Measurements from ENCODE around the gene RPF1. TPM values are rescaled to one million over a fixed set of nuclear protein-coding genes. Genes with fewer than 3 reads are reported as not detected.

The RPF1 gene, protein sequence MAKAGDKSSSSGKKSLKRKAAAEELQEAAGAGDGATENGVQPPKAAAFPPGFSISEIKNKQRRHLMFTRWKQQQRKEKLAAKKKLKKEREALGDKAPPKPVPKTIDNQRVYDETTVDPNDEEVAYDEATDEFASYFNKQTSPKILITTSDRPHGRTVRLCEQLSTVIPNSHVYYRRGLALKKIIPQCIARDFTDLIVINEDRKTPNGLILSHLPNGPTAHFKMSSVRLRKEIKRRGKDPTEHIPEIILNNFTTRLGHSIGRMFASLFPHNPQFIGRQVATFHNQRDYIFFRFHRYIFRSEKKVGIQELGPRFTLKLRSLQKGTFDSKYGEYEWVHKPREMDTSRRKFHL
- polyA plus RNA-seq (2011; rRNA removed) (17.1 and 31.1 TPM in 2 replicates), polyA minus RNA-seq (2011; rRNA and poly(A)+ RNA removed) (3.8 and 3.9 TPM in 2 replicates)

DNA sequence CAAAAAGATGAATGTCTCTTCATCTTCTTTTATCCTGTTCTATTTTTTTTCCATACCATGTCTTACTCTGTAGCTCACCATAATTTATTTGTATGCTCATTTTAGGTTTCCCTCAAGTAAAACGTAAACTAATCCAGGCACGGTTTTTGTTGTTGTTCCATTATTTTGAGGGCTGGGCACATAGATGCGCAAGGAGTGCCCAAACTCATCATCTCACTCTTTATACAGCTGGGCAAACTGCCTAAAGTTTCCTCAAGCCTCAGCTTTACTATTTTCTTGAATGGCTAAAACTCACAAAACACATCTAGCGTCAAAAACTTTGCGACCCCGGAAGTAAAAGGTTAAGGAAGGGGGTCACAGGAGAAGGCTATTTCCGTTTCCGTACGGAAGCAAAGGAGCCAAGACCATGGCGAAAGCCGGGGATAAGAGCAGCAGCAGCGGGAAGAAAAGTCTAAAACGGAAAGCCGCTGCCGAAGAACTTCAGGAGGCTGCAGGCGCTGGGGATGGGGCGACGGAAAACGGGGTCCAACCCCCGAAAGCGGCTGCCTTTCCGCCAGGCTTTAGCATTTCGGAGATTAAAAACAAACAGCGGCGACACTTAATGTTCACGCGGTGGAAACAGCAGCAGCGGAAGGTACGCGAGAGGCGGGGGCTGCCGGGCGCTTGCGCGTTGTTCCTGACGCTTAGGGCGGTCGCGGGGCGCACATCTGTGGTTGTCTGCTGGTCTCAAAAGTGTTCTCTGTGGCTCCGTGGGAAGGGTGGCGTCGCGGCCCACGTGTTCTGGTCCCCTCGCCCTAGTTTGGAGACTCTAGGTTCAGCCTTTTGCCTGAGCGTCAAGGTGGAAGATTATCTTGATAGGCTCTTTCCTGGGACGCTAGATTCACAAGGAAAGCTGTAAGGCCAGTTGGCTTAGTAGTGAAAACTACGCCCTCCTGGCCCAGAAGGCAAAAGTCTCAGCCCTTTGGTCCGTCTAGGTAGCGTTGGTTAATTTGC, at the start of gene RPF1:
RPF1 (plus strand) TSS at position 391 of the 993 bp plus-strand sequence; CDS start at position 407, 16 bp downstream.
- ChIA-PET CTCF (interaction anchor here (1.1 to 3.8 kb wide), 6 partner anchors 36 to 274 kb away, joined by 3 to 14 read pairs (median 4); no protein-coding TSS in a partner anchor), POLR2A (interaction anchor here (0.6 to 0.7 kb wide), 2 partner anchors 37 to 1229 kb away, joined by 3 read pairs; partner anchors contain the start of gene ZNHIT6)
- Histone ChIP-seq H3K4me3 (ENCODE audit: low read depth, low read length) (peak within 1 kb of the TSS; percentile 90), H3K36me3 (ENCODE audit: control insufficient read depth, insufficient read depth, low read length) (no peaks in the 10 kb centered on the region), H3K27me3 (ENCODE audit: control insufficient read depth, insufficient read depth, low read length) (no peaks in the 10 kb centered on the region)
- peak; percentile 32 for DNase-seq (ENCODE audit: low read depth)
- TF ChIP-seq, protein P1, sequence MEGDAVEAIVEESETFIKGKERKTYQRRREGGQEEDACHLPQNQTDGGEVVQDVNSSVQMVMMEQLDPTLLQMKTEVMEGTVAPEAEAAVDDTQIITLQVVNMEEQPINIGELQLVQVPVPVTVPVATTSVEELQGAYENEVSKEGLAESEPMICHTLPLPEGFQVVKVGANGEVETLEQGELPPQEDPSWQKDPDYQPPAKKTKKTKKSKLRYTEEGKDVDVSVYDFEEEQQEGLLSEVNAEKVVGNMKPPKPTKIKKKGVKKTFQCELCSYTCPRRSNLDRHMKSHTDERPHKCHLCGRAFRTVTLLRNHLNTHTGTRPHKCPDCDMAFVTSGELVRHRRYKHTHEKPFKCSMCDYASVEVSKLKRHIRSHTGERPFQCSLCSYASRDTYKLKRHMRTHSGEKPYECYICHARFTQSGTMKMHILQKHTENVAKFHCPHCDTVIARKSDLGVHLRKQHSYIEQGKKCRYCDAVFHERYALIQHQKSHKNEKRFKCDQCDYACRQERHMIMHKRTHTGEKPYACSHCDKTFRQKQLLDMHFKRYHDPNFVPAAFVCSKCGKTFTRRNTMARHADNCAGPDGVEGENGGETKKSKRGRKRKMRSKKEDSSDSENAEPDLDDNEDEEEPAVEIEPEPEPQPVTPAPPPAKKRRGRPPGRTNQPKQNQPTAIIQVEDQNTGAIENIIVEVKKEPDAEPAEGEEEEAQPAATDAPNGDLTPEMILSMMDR (IDR thresholded peaks at IDR 0.05; ENCODE audit: insufficient read depth, low read depth, low read length) = no peak

DNA sequence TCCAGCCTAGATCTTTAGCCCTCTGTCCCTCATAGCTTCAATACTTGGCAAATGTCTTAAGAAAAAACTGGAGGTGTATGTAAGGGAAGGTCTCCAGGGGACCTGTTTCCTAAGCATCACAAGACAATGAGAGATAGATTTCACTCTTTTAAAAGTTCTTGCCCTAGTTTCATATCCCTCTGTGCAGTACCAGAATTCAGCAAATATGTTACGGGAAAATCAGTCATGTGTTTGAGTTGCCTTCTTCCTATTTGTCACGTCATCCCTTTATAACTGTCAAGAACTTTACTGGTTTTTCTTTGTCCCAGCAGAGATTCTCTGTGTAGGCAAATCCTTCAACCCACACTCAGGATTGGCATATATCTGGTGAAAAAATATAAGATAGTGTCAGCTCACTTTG, 48.5 kb upstream of the RPF1 start:
- Histone ChIP-seq H3K36me3 (ENCODE audit: control insufficient read depth, insufficient read depth, low read length) (no peaks in the 10 kb centered on the region), H3K4me3 (ENCODE audit: low read depth, low read length) (no peak overlapping the region), H3K27me3 (ENCODE audit: control insufficient read depth, insufficient read depth, low read length) (no peaks in the 10 kb centered on the region)
- POLR2A ChIA-PET = no interaction called here
- TF ChIP-seq, protein P1 (IDR thresholded peaks at IDR 0.05; ENCODE audit: insufficient read depth, low read depth, low read length) = no peak
- CTCF ChIA-PET = interaction anchor here (0.7 to 1.2 kb wide), 2 partner anchors 40 to 309 kb away, joined by 3 to 7 read pairs; no protein-coding TSS in a partner anchor
- DNase-seq (ENCODE audit: low read depth) = no peak

DNA sequence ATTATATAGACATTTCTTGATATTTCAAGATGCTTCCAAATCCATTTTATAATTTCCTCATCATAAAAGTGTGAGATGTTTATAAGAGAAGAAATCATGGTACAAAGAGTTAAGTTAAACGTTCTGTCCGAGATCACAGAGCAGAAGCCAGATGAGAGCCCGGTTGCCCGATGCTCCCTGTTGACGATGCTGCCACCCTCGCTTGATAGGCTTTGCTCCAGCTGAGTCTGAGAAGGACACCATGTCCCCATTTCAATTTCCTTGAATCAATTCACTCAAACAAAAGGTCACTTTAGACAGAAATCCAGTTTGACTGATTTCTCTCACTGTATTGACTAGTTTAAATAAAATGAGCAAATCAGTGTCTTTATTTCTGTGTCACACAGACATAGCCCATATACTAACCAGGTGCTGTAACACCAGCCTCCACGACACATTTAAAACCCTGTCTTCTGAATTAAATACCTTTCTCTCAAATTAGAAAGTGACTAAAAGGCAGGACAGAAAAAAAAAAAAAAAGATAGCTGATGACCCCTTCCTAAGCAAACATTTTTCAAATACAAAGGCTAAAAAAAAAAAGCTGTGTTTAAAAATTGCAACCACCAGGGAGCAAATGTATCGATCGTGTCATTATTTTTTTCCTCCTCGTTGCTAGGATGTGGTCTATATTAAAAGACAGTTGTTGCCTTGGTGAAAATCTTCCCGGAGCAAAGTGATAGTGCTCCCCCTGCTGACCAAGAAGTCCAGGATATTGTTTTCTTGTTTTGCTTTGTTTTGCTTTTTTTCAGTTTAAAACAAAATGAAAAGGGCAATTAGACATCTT, 45.6 kb upstream of the RPF1 start:
- TF ChIP-seq, protein P1 (IDR thresholded peaks at IDR 0.05; ENCODE audit: insufficient read depth, low read depth, low read length) = peak; percentile 72
- peak; percentile 14 for DNase-seq (ENCODE audit: low read depth)
- ChIA-PET CTCF (interaction anchor here (0.6 to 3.1 kb wide), 17 partner anchors 14 to 1013 kb away, joined by 3 to 16 read pairs (median 3); partner anchors contain the start of gene PRKACB), POLR2A (no interaction called here)
- H3K27me3 ChIP-seq (ENCODE audit: control insufficient read depth, insufficient read depth, low read length) = no peaks in the 10 kb centered on the region
- H3K4me3 ChIP-seq (ENCODE audit: low read depth, low read length) = no peak overlapping the region
- no peaks in the 10 kb centered on the region for H3K36me3 ChIP-seq (ENCODE audit: control insufficient read depth, insufficient read depth, low read length)

DNA sequence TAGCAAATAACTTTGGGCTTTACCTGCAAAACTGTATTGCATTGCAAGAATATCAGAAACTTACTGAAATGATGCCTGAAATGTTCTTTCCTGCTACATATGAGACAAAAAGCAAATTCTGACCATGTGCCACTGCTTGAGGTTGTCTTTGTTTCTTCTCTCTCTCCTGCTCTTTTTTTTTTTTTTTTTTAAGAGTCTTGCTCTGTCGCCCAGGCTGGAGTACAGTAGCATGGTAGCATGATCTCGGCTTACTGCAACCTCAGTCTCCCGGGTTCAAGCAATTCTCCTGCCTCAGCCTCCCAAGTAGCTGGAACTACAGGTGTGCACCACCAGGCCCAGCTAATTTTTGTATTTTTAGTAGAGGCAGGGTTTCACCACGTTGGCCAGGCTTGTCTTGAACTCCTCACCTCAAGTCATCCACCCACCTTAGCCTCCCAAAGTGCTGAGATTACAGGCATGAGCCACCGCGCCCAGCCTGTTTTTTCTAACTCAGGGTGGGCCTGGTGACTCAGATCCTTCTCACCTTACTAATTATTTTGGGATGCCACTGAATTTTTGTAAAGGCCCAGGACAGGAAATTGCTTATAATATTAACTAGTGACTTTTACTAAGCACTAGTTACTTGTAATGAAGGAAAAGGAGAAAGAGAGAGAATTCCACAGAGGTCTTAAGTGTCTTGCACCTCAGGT, 44.8 kb upstream of the RPF1 start:
- ChIA-PET POLR2A (no interaction called here), CTCF (interaction anchor here (0.6 to 3.1 kb wide), 11 partner anchors 84 to 1012 kb away, joined by 3 to 16 read pairs (median 3); partner anchors contain the start of gene PRKACB)
- TF ChIP-seq, protein P1 (IDR thresholded peaks at IDR 0.05; ENCODE audit: insufficient read depth, low read depth, low read length) = no peak
- no peak overlapping the region for H3K4me3 ChIP-seq (ENCODE audit: low read depth, low read length)
- no peaks in the 10 kb centered on the region for H3K27me3 ChIP-seq (ENCODE audit: control insufficient read depth, insufficient read depth, low read length)
- DNase-seq (ENCODE audit: low read depth) = no peak
- H3K36me3 ChIP-seq (ENCODE audit: control insufficient read depth, insufficient read depth, low read length) = no peaks in the 10 kb centered on the region

All from BJ (cell line).